Measurements from ENCODE around the gene NUCB2. TPM values are rescaled to one million over a fixed set of nuclear protein-coding genes. Genes with fewer than 3 reads are reported as not detected.

NUCB2 gene
- total and polyA plus RNA-seq, 2 donors from 2014 or later: 73.0 to 93.5 TPM

- TF ChIP-seq CTCF (IDR thresholded peaks at IDR 0.05; ENCODE audit: borderline replicate concordance, extremely low read depth, insufficient read depth): no peak
- H3K9ac ChIP-seq (ENCODE audit: low read length in 3 of 3): no peak overlapping the region
- H3K9me3 ChIP-seq (ENCODE audit: control insufficient read depth in 2 of 3, insufficient read depth in 1 of 3, low read length in 3 of 3): no peaks in the 10 kb centered on the region
- FAIRE-seq: no peak
- H3K4me3 ChIP-seq (ENCODE audit: low read length in 3 of 3): no peak overlapping the region
- no peaks in the 10 kb centered on the region for H3K4me1 ChIP-seq (ENCODE audit: control insufficient read depth in 2 of 3, insufficient read depth in 2 of 3, low read depth in 1 of 3, low read length in 3 of 3)
- no peak for DNase-seq
- H3K36me3 ChIP-seq (ENCODE audit: control insufficient read depth in 2 of 3, insufficient read depth in 3 of 3, low read length in 3 of 3): no peaks in the 10 kb centered on the region
- H3K27me3 ChIP-seq (ENCODE audit: control insufficient read depth, insufficient read depth, low read length): no peaks in the 10 kb centered on the region
- intact Hi-C loops (cut with DNase I): no loop called here
- H3K27ac ChIP-seq (ENCODE audit: low read depth in 2 of 2, low read length in 2 of 2): no peak overlapping the region
These were observed 23.8 kb upstream of the NUCB2 start for GRCh38 chr11:17252704-17253103.

GRCh38 chr11:17256512-17256911, 20.0 kb upstream of the NUCB2 start:
- TF ChIP-seq CTCF (IDR thresholded peaks at IDR 0.05; ENCODE audit: borderline replicate concordance, extremely low read depth, insufficient read depth): no peak
- Histone ChIP-seq H3K36me3 (ENCODE audit: control insufficient read depth in 2 of 3, insufficient read depth in 3 of 3, low read length in 3 of 3) (no peaks in the 10 kb centered on the region), H3K27ac (ENCODE audit: low read depth in 2 of 2, low read length in 2 of 2) (no peak overlapping the region), H3K9ac (ENCODE audit: low read length in 3 of 3) (no peak overlapping the region), H3K4me3 (ENCODE audit: low read length in 3 of 3) (no peak overlapping the region), H3K4me1 (ENCODE audit: control insufficient read depth in 2 of 3, insufficient read depth in 2 of 3, low read depth in 1 of 3, low read length in 3 of 3) (no peaks in the 10 kb centered on the region), H3K9me3 (ENCODE audit: control insufficient read depth in 2 of 3, insufficient read depth in 1 of 3, low read length in 3 of 3) (no peaks in the 10 kb centered on the region), H3K27me3 (ENCODE audit: control insufficient read depth, insufficient read depth, low read length) (no peaks in the 10 kb centered on the region)
- DNase-seq (peak in 1 of 5 donors; percentile 20), FAIRE-seq (no peak)
- intact Hi-C loops (cut with DNase I): no loop called here

- no peak for TF ChIP-seq CTCF (IDR thresholded peaks at IDR 0.05; ENCODE audit: borderline replicate concordance, extremely low read depth, insufficient read depth)
- H3K9ac ChIP-seq (ENCODE audit: low read length in 3 of 3): no peak overlapping the region
- no peaks in the 10 kb centered on the region for H3K9me3 ChIP-seq (ENCODE audit: control insufficient read depth in 2 of 3, insufficient read depth in 1 of 3, low read length in 3 of 3)
- no peaks in the 10 kb centered on the region for H3K4me1 ChIP-seq (ENCODE audit: control insufficient read depth in 2 of 3, insufficient read depth in 2 of 3, low read depth in 1 of 3, low read length in 3 of 3)
- no peak overlapping the region for H3K4me3 ChIP-seq (ENCODE audit: low read length in 3 of 3)
- DNase-seq: no peak
- no peaks in the 10 kb centered on the region for H3K27me3 ChIP-seq (ENCODE audit: control insufficient read depth, insufficient read depth, low read length)
- FAIRE-seq: no peak
- intact Hi-C loops (cut with DNase I): no loop called here
- H3K27ac ChIP-seq (ENCODE audit: low read depth in 2 of 2, low read length in 2 of 2): no peak overlapping the region
- no peaks in the 10 kb centered on the region for H3K36me3 ChIP-seq (ENCODE audit: control insufficient read depth in 2 of 3, insufficient read depth in 3 of 3, low read length in 3 of 3)
These were observed 19.3 kb upstream of the NUCB2 start for GRCh38 chr11:17257196-17257595.

- no peak for TF ChIP-seq CTCF (IDR thresholded peaks at IDR 0.05; ENCODE audit: borderline replicate concordance, extremely low read depth, insufficient read depth)
- H3K4me3 ChIP-seq (ENCODE audit: low read length in 3 of 3): no peak overlapping the region
- H3K4me1 ChIP-seq (ENCODE audit: control insufficient read depth in 2 of 3, insufficient read depth in 2 of 3, low read depth in 1 of 3, low read length in 3 of 3): no peaks in the 10 kb centered on the region
- no peaks in the 10 kb centered on the region for H3K27me3 ChIP-seq (ENCODE audit: control insufficient read depth, insufficient read depth, low read length)
- H3K9ac ChIP-seq (ENCODE audit: low read length in 3 of 3): no peak overlapping the region
- FAIRE-seq (no peak), DNase-seq (no peak)
- no peaks in the 10 kb centered on the region for H3K9me3 ChIP-seq (ENCODE audit: control insufficient read depth in 2 of 3, insufficient read depth in 1 of 3, low read length in 3 of 3)
- no peaks in the 10 kb centered on the region for H3K36me3 ChIP-seq (ENCODE audit: control insufficient read depth in 2 of 3, insufficient read depth in 3 of 3, low read length in 3 of 3)
- no peak overlapping the region for H3K27ac ChIP-seq (ENCODE audit: low read depth in 2 of 2, low read length in 2 of 2)
- intact Hi-C loops (cut with DNase I): no loop called here
These were observed 17.9 kb upstream of the NUCB2 start for GRCh38 chr11:17258670-17259069.

Data from kidney (tissue), 14 donors.